Fibroblast of skin of back (primary cell): Measurements from ENCODE around the gene KDM4B.

ENCODE experiments used
- DNase-seq: peaks from one replicate; pipeline ENCODE4 v3.0.0-alpha.2; 2013

KDM4B gene

DNA sequence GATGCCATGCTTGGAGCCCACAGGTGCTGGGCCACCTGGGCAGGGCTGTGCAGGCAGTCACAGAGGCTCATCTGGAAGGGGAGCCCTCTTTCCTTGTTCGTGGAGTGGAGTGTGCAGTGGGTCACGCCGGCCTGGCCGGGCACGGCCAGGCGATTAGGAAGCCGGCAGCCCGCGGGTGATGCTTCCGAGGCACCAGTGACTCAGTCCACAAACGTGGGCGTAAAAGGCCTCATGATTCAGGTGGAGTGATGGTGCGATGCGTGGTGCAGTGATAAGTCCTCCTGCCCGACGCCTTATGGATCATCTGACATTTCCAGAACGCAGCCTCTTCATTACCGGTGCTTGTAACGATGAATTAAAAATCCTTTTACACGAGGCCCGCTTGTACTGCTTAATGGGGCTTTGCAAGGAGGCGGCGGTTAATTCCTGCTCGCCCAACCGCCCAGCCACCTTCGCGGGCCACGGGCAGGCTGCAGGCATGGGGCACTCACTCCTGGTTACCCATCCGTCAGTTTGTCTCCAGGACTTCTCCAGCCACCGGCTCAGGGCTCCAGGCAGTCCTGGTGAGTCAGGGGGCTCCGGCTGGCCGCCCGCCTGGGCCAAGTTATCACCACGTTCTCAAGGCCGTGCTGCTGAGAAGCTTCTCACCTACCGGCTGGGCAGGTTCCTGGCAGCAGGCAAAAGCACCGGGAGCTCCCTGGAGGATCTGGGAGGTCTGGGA is 172.4 kb downstream of the KDM4B start:
- DNase-seq = no peak

DNA sequence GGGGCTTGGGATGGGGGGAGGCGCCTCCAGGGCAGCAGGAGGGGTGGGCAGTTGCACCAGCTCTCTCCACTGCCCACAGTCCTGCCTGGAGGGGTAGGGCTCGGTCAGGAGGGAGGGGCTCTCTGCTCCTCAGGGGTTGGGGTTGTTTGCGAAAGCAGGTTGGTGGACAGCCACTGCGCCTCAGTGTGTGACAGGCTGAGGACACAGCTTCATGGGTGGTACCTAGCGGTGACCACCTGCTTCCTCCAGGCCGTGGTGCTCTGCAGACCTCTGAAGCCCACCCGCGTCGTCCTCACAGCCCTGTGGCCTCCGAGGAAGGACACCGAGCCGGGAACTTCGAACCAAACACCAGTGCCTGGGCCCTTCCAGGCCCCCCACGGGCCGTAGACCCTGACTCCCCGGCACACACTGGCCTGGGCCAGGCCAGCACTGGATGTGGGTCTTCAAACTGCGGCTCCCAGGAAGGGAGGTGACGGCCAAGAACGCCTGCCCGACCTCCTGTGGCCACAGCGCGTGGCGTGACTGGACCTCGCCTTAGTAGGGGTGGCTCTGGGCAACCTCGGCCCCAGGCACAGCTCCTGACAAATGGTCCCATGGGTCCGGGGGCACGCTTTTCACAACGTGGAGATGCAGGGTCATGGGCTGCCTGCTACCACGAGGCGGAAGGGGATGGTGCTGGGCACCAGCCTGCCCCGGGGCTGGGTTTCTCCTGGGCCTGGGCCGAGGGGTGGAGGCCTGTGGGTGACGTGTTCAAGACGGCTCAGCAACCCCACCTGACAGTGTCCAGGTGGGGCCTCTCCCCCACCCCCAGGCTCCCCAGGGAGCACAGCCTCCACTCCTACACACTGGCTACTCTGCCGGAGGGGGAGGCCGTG is 173.2 kb downstream of the KDM4B start:
- DNase-seq = no peak

DNA sequence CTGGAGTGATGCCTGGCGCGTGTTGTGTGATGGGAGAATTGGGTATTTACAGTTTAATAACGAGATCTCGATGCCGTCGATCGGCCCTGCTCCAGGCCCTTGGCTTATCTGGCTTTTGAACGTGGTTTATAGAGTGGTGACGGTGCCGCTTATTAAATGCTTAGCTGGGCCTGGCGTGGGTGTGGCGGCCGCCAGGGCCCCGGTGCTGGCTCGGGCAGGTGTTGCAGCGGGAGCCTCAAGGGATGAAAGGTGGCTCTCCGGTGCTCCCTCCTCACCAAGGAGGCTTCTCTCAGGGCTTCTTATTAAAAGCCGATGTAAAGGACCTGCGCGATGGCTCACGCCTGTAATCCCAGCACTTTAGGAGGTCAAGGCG is 173.8 kb downstream of the KDM4B start:
- DNase-seq = no peak

DNA sequence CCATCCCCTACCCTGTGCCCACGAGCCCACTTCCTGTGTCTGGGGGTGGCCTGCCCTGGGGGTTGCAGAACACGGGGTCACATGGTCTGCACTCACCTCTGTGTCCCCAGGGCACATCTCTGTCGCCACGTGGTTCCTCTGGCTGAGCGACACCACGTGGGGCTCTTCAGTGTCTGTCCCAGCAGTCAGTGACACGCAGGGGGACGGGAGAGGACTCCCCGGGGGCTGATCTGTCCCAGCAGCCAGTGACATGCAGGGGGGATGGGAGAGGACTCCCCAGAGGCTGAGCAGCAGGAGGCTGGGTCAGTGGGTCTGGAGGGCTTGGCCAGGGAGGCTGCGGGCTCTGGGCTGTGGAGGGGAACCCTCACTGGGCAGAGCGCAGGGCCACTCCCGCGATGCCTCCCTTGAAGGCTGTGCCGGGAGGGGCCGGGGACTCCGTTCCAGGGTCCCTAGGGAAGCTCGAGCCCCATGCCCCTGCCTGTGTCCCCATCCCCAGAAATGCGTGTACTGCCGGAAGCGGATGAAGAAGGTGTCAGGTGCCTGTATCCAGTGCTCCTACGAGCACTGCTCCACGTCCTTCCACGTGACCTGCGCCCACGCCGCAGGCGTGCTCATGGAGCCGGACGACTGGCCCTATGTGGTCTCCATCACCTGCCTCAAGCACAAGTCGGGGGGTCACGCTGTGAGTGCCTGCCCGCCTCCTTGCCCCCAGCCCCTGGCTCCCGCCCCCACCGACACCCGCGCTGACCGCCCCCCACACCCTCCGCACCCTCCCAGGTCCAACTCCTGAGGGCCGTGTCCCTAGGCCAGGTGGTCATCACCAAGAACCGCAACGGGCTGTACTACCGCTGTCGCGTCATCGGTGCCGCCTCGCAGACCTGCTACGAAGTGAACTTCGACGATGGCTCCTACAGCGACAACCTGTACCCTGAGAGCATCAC is 174.8 kb downstream of the KDM4B start:
- no peak for DNase-seq

DNA sequence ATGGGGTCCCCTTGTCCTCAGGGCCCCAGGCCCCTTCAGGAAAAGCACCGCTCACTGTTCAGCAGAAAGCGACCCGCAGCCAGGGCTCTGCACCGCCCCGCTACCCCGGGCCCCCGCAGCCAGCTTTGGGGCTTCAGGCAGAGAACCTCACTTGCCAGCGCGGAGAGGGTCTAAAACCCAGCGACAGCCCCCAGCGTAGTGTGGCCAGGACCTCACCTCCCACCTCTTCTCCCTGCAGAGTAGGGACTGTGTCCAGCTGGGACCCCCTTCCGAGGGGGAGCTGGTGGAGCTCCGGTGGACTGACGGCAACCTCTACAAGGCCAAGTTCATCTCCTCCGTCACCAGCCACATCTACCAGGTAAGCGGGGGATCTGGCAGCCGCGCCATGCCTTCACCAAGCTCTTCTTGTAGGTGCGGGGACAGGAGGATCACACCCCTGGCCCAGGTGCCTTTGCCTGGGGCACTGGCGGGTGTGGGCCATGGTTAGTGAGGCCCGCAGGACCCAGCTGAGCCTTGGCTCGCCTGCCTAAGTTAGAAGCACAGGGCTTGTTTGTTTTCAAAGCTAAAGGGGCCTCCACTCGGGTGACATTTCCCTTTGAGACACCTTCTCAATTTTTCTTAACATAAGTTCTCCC is 175.7 kb downstream of the KDM4B start:
- DNase-seq = no peak

DNA sequence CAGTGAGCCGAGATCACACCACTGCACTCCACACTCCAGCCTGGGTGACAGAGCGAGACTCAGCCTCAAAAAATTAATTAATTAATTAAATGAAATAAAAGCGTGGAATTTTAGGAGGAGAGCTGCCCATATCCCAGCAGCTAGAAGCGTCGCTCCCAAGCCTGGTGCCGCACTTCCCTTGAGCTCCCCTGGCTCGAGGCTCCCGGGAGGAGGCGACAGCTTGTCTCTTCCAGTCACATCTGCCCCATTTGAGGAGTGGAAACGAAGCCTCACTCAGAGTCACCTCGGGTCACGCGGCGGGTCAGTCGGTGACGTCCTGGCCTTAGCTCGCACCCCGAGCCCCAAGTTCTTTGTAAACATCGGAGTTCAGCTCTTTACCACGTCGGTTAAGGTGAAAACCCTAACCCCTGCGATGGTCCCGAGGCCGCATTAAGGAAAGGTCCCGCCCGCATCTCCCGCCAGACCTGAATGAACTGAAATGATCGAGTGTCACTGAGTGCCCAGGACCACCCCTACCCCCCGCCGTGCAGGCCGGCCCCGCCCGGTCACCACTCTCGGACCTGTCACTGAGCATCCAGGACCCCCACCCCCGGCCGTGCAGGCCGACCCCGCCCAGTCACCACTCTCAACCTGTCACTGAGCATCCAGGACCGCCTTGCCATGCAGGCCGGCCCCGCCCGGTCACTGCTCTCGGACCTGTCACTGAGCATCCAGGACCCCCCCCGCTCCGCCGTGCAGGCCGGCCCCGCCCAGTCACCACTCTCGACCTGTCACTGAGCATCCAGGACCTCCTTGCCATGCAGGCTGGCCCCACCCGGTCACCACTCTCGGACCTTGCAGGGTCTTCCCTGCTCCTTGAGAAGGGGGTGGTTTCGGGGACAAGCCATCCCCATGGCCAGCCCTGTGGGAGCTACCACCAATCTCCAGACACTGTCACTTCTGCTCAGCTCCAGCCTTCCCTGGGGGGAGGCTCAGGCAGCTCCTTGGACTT is 176.9 kb downstream of the KDM4B start:
- no peak for DNase-seq

DNA sequence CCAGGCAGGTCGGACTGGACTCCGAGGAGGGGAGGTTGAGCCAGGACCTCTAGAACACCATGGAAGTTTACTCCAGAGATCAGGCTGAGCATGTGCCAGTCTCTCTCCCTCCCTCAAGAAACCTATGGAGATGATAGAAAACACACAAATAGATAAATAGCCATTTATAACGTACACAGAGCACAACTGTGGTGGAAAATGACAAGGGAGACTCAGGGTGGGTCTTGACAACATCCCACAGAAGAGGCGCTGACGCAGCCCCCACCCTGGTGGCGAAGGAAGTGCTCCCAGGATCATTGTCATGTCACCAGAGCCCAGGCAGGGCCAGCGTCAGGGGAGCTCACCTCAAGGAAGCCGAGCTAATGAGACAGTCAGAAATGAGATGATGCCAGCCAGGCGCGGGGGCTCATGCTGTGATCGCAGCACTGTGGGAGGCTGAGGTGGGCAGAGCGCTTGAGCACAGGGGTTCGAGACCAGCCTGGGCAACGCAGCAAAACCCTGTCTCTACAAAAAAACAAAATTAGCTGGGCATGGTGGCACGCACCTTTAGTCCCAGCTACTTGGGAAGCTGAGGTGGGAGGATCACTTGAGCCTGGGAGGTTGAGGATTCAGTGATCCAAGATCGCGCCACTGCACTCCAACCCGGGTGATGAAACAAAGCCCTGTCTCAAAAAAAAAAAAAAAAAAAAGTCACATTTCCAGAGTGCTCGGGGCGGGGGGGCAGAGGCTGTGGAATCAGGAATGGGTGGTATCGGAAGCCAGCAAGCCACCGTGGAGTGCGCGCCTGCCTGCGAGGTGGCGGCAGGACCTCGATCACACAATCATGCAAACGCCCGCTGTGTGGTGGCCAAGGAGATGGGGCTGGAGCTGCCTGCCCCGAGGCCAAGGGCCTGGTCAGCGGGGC is 178.4 kb downstream of the KDM4B start:
- DNase-seq = no peak

DNA sequence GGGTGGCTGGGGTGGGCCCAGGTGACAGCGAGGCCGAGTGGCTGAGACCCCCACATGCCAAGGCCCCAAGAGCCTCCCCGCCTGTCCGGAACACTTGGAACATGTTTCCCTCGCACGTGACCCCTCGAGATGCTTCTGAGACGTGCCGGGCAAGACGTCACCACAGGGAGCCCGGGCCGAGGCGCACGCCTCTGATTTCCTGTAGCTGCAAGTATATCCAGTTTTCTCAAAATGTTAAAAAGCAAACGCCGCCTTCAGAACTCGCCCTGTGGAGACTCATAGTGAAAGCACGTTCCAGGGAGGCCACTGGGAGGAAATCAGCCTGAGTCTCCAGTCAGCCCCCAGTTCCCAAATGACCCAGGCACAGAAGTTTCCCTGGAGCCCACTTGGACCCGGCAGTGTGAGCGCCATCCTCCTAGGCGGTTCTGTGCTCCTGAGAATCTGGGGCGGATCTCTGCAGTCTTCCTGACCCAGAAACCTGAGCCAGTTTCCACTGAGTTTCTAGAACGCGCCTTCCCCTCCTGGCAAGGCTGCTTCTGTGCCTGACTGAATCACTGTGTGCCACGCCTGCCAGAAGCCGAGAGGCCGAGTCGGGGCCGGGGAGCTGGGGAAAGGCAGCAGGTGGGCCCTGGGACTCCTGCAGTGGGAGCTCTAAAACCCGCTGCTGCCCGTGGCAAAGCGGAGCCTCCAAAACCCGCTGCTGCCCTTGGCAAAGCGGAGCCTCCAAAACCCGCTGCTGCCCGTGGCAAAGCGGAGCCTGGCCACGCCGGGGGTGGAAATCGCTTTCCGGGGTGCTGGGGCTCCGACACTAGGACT is 179.3 kb downstream of the KDM4B start:
- peak; percentile 64 for DNase-seq

DNA sequence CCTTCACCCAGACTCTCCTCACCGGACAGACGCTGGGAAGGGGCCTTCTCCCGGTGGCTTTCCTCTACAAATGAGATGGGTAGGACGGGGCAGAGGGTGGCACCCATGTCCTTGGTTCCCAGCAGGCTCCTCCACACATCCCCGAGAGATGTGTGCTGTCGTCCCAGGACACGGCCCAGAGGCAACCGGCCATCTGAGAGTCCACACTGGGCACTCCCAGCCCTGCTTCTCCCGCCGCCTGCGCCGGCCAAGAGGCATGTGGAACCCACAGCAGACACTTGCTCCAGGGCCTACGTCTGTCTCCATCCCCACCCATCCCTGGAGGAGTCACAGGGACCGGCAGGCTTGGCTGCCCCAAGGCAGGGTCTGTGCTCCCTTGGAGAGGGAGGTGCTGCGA is 179.9 kb downstream of the KDM4B start:
- DNase-seq = no peak

DNA sequence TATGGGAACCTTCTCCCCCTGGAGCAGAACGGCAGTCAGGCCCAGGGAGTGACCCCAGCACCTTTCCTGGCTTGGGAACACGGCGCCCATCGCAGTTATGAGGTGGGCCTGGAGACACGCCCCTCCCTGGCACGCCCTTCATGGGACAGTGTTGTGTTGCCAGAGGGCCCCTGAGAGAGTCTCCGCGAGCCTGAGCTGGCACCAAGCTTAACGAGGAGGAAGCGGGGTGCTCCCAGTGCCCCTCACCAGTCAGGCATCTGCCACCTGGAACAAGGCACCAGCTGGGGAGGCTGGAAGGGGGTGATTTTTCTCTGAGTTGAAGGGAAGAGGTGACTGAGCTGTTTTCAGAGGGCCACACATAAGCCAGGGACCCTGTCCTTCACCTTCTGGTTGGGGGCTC is 180.6 kb downstream of the KDM4B start:
- no peak for DNase-seq

DNA sequence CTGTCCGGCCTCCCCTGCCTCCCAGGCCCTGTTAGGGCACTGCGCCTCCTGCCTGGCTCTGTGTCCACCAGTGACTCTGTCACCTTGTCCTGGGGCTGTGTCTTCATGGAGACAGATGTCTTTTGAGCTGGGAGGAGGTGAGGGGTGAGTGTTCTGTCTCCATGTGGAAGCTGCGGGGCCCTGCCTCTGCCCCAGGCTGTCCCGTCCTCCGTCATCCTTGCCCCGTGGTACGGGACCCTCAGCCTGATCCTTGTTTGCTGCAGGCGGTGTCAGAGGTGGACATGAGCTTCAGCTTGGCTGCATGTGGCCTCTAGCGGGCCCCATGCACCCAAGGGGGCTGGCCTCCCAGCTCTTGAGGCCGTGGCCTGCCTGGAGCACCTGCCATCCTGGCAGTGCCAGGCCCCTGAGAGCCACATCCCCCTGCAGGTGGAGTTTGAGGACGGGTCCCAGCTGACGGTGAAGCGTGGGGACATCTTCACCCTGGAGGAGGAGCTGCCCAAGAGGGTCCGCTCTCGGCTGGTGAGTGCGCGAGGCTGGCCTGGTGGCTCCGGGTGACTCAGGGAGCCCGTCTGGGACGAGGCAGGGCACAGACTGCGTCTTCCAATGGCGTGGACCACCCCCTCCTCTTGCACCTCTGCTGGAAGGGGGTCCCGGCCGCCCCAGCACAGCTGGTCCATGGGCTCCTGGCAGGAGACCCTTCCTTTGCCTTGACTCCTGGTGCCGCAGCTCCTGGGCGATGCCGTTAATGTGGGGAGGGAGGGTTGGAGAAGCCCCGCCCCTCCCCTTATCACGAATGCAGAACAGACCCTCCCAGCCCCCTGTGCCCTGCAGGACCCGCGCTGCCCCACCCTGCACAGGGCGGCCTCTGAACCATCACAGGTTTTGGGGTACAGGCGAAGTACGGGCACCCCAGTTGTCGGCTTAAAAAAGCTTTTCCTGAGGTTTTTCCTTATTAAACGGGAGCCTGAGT is 181.3 kb downstream of the KDM4B start:
- no peak for DNase-seq

DNA sequence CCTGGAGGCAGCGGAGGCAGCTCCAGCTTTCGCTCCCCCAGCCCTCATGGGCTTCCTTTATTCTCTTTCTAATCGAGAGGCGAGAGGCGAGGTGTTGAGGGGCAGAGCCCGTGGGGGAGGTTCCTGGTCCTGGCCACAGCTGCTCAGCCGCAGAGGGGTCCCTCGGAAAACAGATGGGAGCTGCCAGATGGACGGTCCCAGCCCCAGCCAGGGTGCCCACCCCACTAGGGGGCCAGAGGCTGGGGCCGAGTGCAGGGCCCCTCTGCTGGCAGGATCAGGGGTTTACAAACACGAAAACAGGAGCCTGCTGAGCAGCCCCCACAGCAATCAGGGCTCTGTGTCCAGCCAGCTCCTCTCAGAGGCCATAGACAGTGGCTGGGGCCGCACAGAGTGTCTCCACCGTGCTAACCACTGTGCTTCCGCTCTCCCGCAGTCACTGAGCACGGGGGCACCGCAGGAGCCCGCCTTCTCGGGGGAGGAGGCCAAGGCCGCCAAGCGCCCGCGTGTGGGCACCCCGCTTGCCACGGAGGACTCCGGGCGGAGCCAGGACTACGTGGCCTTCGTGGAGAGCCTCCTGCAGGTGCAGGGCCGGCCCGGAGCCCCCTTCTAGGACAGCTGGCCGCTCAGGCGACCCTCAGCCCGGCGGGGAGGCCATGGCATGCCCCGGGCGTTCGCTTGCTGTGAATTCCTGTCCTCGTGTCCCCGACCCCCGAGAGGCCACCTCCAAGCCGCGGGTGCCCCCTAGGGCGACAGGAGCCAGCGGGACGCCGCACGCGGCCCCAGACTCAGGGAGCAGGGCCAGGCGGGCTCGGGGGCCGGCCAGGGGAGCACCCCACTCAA is 182.2 kb downstream of the KDM4B start:
- DNase-seq = no peak

DNA sequence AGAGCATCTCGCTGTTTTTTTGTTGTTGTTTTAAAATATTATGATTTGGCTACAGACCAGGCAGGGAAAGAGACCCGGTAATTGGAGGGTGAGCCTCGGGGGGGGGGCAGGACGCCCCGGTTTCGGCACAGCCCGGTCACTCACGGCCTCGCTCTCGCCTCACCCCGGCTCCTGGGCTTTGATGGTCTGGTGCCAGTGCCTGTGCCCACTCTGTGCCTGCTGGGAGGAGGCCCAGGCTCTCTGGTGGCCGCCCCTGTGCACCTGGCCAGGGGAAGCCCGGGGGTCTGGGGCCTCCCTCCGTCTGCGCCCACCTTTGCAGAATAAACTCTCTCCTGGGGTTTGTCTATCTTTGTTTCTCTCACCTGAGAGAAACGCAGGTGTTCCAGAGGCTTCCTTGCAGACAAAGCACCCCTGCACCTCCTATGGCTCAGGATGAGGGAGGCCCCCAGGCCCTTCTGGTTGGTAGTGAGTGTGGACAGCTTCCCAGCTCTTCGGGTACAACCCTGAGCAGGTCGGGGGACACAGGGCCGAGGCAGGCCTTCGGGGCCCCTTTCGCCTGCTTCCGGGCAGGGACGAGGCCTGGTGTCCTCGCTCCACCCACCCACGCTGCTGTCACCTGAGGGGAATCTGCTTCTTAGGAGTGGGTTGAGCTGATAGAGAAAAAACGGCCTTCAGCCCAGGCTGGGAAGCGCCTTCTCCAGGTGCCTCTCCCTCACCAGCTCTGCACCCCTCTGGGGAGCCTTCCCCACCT is 183.3 kb downstream of the KDM4B start:
- DNase-seq = no peak

DNA sequence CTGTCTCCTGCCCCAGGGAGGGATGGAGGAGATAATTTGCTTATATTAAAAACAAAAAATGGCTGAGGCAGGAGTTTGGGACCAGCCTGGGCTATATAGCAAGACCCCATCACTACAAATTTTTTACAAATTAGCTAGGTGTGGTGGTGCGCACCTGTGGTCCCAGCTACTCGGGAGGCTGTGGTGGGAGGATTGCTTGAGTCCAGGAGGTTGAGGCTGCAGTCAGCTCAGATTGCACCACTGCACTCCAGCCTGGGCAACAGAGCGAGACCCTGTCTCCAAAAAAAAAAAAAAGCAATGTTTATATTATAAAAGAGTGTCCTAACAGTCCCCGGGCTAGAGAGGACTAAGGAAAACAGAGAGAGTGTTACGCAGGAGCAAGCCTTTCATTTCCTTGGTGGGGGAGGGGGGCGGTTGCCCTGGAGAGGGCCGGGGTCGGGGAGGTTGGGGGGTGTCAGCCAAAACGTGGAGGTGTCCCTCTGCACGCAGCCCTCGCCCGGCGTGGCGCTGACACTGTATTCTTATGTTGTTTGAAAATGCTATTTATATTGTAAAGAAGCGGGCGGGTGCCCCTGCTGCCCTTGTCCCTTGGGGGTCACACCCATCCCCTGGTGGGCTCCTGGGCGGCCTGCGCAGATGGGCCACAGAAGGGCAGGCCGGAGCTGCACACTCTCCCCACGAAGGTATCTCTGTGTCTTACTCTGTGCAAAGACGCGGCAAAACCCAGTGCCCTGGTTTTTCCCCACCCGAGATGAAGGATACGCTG is 184.0 kb downstream of the KDM4B start:
- DNase-seq = no peak

DNA sequence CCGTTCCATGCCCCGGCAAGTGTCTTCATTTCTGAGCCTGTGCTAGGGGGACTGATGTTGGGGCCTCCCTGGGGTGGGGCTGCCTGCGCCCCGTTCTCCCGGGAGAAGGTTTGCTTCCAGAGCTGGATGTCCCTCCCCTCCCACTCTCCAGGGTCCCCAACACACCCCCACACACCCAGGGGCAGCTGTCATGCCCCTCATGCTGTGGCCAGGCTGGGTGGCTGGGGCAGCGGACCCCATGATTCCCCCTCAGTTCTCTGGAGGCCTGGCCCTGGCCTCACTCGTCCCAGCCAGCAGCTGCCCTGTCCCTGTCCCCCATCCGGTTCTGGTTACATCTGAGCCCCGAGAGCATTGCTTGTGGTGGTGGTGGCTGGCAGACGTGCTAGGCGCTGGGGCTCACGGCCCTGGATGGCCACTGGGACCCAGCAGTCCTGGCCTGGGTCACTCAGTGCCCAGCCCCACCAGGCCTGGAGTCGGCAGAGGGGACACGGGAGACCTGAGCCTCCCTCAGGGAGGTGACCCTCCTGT is 184.8 kb downstream of the KDM4B start:
- no peak for DNase-seq
